ENCODE data around the gene MVD.

MVD gene

GRCh38 chr16:88639231-88640038, 23.5 kb downstream of the MVD start:
- no peak for DNase-seq

DNA sequence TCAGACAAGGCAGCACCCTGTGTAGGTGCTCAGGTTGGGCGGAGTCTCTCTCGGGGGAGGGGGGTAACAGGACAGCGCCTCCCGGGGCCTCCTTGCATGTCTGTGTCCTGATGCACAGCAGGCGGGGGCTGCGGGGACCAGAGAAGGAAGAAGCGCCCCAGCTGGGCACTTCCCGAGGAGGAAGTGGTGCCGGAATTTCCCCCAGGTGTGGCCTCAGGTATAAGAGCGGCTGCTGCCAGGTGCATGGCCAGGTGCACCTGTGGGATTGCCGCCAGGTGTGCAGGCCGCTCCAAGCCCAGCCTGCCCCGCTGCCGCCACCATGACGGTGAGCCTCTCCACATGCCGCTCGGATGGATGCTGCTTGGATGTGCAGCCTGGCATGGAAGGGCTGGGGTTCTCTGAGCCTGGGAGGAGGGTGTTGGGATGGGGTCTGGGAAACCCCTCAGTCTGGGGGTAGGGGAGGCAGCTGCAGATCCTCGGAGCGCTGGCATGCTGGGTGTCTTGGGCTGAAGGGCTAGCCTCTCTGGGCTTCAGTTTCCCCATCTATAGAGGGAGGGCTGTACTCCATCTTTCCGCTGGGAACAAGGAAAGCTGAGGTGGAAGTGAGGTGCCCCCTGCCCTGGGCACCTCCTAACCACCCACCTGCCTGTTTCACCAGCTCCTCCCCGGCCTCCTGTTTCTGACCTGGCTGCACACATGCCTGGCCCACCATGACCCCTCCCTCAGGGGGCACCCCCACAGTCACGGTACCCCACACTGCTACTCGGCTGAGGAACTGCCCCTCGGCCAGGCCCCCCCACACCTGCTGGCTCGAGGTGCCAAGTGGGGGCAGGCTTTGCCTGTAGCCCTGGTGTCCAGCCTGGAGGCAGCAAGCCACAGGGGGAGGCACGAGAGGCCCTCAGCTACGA, 24.3 kb downstream of the MVD start, which contains the start of gene IL17C:
Gene IL17C (plus strand): TSS at position 250 of the 908 bp plus-strand sequence. CDS start 70 bp downstream, at position 320.
- peak; percentile 31 for DNase-seq

GRCh38 chr16:88636488-88637265, 26.2 kb downstream of the MVD start:
- no peak for DNase-seq

DNA sequence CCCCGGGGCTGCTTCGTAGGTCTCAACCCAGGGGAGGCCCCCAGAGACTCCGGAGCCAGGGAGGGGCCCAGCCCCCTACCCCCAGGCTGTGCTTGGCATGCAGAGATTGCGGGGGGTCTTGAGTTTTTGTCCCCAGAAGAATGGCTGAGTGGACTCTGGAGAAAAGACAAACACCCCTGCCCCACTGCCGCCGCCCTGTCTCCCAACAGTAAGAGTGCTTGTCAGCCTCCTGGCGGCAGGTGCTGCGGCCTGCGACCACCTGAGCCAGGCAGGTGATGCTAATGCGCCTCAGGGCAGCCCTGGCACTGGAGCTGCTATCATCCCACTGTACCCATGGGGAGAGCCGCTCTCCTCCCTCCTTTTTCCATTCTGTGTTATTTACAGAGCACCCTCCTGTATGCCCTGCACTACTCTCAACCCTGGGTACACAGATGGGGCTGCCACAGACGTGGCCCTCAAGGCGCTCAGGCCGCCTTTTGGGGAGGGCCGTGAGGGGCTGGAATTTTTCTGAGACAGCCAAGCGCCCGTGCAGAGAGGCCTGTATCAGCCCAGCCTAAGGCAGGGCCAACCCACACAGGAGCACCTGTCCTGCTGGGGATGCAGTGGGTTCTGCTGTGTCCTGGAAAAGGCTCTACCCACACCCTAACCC, 27.1 kb downstream of the MVD start:
- no peak for DNase-seq

- DNase-seq = no peak
These were observed 27.8 kb downstream of the MVD start for GRCh38 chr16:88634994-88635670.

DNA sequence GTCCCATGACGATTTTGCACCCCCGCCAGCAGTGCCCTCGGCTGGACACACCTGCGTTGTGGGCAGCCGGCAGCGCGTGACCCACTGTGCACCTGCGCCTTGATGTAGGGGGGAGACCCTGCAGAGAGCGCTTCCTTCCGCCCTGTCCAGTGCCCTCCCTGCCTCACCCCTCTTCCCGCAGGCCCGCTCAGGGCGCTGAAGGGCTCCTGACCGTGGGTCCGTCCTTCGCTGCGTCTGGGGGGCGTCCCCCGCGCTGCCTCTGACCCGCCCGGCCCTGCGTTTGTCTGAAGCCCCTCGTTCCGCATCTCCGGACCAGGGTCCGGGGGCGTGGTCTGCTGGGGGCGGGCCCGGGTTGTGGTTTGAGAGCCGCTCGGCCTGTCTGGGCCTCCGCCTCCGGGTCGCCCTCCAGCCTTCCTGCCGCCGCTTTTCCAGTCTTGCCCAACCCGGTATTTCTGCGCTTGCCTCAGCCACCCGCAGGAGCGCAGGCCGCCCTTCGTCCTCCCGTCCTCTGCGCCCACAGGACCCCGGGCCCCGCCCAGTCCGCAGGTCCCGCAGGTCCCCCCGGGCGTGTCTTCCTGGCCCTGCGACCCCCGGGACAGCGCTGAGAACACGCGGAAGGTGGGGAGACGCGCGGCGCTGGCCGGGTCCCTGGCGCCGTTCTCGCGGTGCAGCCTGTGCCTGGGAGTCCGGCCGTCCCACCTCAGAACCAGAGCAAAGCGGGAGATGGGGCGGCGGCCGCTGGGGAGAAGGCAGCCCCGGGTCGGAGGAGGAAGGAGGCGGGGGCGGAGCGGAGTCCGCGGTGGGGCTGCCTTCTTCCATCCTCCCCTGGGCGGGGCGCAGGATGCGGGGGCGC, 28.5 kb downstream of the MVD start:
- peak; percentile 69 for DNase-seq

DNA sequence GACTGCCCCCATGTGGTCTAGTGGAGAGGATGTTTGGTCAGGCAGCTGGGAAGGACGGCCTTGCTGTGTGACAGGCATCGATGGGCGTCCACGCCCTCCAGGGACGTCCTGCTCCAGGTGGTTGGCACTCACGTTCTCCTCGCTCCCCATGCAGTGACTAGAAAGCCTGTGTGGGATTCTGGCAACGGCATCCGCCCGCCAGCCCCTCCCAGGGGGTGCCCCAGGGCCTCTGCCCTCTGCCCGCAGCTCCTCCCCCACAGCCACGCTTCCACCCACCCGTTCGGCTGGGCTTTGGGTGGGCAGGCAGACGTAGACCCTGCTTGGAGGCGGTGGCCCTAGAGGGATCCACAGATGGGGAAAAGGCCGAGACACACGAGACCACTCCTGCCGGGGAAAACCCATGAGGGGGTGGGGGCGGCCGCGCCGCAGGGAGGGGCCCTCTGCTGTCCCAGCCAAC, 29.2 kb downstream of the MVD start:
- peak; percentile 53 for DNase-seq

DNA sequence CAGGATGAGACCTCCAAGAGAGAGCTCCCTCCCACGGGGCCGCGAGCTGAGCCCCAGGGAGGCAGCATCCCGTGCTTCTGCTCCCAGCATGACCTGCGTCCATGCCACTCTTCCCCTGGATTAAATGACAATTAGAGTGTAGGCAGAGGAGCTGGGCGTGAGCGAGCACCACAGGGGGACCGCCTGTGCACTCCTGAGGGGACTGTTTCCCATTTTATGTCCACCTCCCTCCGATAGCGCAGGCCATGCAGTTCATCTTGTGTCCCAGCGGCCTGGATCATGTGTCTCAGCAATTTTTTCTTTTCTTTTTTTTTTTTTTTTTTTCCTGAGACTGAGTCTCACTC, 30.3 kb downstream of the MVD start:
- no peak for DNase-seq

GRCh38 chr16:88631920-88632586, 30.8 kb downstream of the MVD start:
- DNase-seq = no peak

DNA sequence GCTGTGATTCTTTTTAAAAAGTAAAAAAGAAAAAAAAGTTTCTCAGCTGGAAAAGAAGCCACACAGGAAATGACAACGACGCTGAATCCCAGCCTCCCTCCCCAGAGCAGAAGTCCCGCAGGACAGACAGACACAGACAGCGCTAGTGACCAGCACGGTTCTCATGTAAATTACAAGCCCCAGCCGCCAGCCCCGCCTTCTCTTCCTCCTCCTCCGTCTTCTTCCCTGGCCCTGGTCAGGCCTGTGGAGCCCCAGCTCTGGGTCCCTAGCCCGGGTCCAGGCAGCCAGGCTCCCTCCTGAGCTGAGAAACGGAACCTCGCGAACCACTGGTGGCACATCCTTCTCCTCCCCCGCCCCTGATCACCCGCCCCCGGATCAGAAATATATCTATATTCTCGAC, 31.5 kb downstream of the MVD start:
- DNase-seq = no peak

DNA sequence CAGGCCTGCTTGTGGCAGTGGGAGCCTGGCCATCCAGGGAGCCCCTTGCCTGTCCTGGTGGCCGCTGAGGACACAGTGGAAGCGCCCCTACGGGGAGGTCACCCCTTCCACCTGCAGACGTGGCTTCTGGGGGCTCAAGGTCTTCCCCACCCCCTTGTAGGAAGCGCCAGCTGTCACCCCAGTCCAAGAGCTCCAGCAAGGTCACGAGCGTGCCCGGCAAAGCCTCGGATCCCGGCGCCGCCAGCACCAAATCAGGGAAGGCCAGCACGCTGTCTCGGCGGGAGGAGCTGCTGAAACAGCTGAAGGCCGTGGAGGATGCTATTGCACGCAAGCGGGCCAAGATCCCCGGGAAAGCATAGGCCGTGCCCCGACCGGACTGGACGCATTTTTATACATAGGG, 31.9 kb downstream of the MVD start:
- no peak for DNase-seq

- DNase-seq = no peak
These were observed 32.5 kb downstream of the MVD start for GRCh38 chr16:88630433-88630832.

DNA sequence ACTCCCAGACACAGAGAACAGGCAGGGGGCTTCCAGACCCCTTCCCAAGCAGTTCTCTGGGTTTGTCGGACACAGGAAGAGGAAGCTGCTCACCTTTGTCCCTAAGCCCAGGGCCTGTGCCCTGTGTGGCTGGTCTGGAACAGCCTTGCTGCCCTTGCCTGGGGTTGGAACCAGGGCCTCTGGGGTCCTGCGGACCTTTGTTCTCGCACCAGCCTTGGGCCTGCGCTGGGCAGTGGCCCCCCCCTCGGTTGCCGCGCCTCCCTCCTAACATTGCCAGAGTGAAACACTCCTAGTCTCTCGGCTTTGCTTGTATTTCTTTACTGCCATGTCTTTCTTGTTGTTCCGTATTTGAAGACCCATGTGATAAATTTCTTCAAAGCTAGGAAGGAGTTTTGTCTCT, 33.1 kb downstream of the MVD start:
- no peak for DNase-seq

GRCh38 chr16:88628512-88628974, 34.3 kb downstream of the MVD start:
- peak; percentile 31 for DNase-seq

- DNase-seq = no peak
These were observed 35.1 kb downstream of the MVD start for GRCh38 chr16:88627531-88628411.

GRCh38 chr16:88626646-88627045, 36.2 kb downstream of the MVD start:
- DNase-seq = no peak

DNA sequence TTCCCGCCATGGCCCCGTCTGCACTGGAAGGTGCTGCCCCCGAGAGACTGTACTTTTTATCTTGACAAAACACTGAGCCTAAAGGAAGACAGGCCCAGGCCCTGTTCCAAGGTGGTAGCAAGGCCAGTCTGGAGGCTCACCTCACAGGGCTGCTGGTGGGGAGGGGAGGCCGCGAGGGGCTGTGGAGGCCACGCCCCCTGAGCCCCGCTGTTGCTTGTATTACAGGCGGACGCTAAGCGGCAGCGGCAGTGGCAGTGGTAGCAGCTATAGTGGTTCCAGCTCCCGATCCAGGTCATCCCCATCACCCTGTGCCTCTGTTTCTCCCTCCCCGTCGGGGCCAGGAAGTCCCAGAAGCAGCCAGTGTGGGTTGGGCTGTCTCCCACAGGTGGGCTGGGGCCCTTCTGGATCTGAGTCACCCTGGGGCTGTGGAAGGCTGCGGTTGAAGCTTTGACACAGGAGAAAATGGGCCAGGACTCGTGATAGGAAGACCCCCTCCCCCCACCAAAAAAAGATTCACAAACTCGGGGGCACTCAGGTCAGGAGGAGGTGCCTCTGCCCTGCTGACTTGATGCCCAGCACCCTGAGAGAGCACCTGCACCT, 37.8 kb downstream of the MVD start:
- DNase-seq = no peak

- DNase-seq = no peak
These were observed 38.4 kb downstream of the MVD start for GRCh38 chr16:88624481-88624880.

- DNase-seq = no peak
These were observed 39.0 kb downstream of the MVD start for GRCh38 chr16:88623858-88624257.

Data from CD4-positive, alpha-beta T cell treated with Interleukin-6 for 4 hours (primary cell).